ENCODE measurements around the gene TMEM126A. TPM values are rescaled to one million over a fixed set of nuclear protein-coding genes. Genes with fewer than 3 reads are reported as not detected.

The TMEM126A gene
- total RNA-seq (2022) (35.5 and 37.7 TPM in 2 replicates), Bru-seq, nascent RNA (percentile 84 among the genes with signal in this experiment), BruChase-seq, experiment 1, labeled RNA remaining after a 2-hour chase (percentile 79 among the genes with signal in this experiment), BruChase-seq, experiment 2, labeled RNA remaining after a 6-hour chase (percentile 85 among the genes with signal in this experiment)
- long read RNA-seq, transcript TMEM126A-201 (5 exons, 739 nt) = major isoform, 14 of 15 reads
- long read RNA-seq, partial matches to known transcripts = 0 of 15 reads
- long read RNA-seq, other reads (novel, unspliced or antisense) = 0 of 15 reads

DNA sequence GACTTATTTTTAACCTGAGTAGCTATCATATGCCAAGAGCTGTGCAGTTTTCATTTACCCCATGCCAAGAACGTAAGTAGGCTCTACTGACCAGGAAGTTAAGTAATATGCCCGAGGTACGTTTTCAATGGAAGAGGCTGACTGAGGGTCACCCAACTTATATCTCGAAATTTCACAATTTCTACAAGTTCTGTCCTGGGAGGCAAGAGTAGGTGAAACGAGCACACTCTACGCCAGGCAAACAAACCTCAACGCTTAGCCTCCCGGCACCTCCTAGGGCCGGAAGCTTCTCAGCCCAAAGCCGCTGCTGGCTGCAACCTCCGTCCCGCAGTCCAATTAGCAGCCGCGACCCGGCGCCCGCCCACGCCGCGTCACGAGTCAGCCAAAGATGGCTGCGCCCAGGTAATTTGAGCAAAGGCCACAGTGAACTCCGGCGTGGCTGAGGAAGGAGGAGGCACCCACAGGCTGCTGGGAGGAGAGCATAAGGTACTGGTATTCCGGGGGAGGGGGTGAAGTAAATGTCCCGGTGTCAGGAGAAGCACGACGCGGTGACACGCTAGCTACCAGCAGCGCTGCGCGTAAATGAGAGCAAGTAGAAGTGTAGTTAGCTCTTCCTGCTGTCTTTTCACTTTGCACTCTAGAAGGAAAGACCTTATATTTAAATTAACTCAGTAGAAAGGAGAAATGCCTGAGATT, at the start of gene TMEM126A:
Gene TMEM126A, plus strand, starts transcription at position 364 of the 696 bp plus-strand sequence. CDS start 2,289 bp downstream, outside the sequence.
- TF ChIP-seq CTCF (IDR thresholded peaks at IDR 0.05; ENCODE audit: insufficient read depth in 1 of 2, low read depth in 1 of 2, low read length in 1 of 2, severe bottlenecking in 1 of 2, unreplicated experiment in 1 of 2) = no peak
- no TSS peak for BruUV-seq (replicated peaks)
- peak within 1 kb of the TSS; percentile 81 for H3K4me3 Mint-ChIP-seq (ENCODE audit: unreplicated experiment)
- H3K36me3 ChIP-seq (ENCODE audit: control insufficient read depth, insufficient read depth, low read length) = peaks cover 2% of the 10 kb centered on the region; the same call in 1 of the 2 replicates
- H3K27ac Mint-ChIP-seq (ENCODE audit: unreplicated experiment) = peak within 1 kb of the TSS; percentile 87
- peaks cover 25% of the 10 kb centered on the region for H3K36me3 Mint-ChIP-seq (ENCODE audit: insufficient read depth, unreplicated experiment)
- no peaks in the 10 kb centered on the region for H3K9me3 Mint-ChIP-seq (ENCODE audit: unreplicated experiment)
- H3K27me3 Mint-ChIP-seq (ENCODE audit: insufficient read depth, unreplicated experiment) = no peaks in the 10 kb centered on the region
- H3K9me3 ChIP-seq = no peaks in the 10 kb centered on the region
- ChIA-PET POLR2A (interaction anchor here (0.6 to 3.2 kb wide), 12 partner anchors 10 to 923 kb away, joined by 3 to 38 read pairs (median 7); partner anchors contain the start of genes CCDC89, CREBZF, DLG2 and TMEM126B), CTCF (interaction anchor here (0.7 to 1.8 kb wide), 6 partner anchors 13 to 546 kb away, joined by 3 to 11 read pairs (median 3); partner anchors contain the start of genes CREBZF and TMEM126B)
- peaks cover 22% of the 10 kb centered on the region for H3K4me1 ChIP-seq
- intact Hi-C loops (cut with micrococcal nuclease; ENCODE audit: unreplicated experiment) = loop anchor here (1.0 kb wide), 4 partner anchors 9 to 52 kb away; partner anchors contain the start of gene TMEM126B
- no peaks in the 10 kb centered on the region for H3K27me3 ChIP-seq (replicated peaks; ENCODE audit: control insufficient read depth, insufficient read depth, low read length)
- DNase-seq = peak; percentile 99
- H3K4me1 Mint-ChIP-seq (ENCODE audit: low read depth, unreplicated experiment) = peaks cover 36% of the 10 kb centered on the region
- H3K4me3 ChIP-seq (ENCODE audit: low read depth, low read length) = peak within 1 kb of the TSS; percentile 49

- no peaks in the 10 kb centered on the region for H3K36me3 Mint-ChIP-seq (ENCODE audit: insufficient read depth, unreplicated experiment)
- no peak overlapping the region for H3K27ac Mint-ChIP-seq (ENCODE audit: unreplicated experiment)
- H3K4me1 Mint-ChIP-seq (ENCODE audit: low read depth, unreplicated experiment) = peaks cover 6% of the 10 kb centered on the region
- BruUV-seq (replicated peaks) = no TSS peak
- POLR2A ChIA-PET = no interaction called here
- Histone ChIP-seq H3K4me1 (no peaks in the 10 kb centered on the region), H3K9me3 (no peaks in the 10 kb centered on the region), H3K27me3 (replicated peaks; ENCODE audit: control insufficient read depth, insufficient read depth, low read length) (peaks cover 2% of the 10 kb centered on the region; the same call in 1 of the 2 replicates), H3K4me3 (ENCODE audit: low read depth, low read length) (no peak overlapping the region), H3K36me3 (ENCODE audit: control insufficient read depth, insufficient read depth, low read length) (no peaks in the 10 kb centered on the region)
- H3K4me3 Mint-ChIP-seq (ENCODE audit: unreplicated experiment) = no peak overlapping the region
- TF ChIP-seq CTCF (IDR thresholded peaks at IDR 0.05; ENCODE audit: insufficient read depth in 1 of 2, low read depth in 1 of 2, low read length in 1 of 2, severe bottlenecking in 1 of 2, unreplicated experiment in 1 of 2) = no peak
- no peaks in the 10 kb centered on the region for H3K27me3 Mint-ChIP-seq (ENCODE audit: insufficient read depth, unreplicated experiment)
- CTCF ChIA-PET = no interaction called here
- no peak for DNase-seq
- intact Hi-C loops (cut with micrococcal nuclease; ENCODE audit: unreplicated experiment) = loop anchor here (5.0 to 10.0 kb wide), 3 partner anchors 213 to 818 kb away; partner anchors contain the start of gene SYTL2
- H3K9me3 Mint-ChIP-seq (ENCODE audit: unreplicated experiment) = no peaks in the 10 kb centered on the region
Observed at GRCh38 chr11:85599083-85599482, 48.7 kb upstream of the TMEM126A start.

DNA sequence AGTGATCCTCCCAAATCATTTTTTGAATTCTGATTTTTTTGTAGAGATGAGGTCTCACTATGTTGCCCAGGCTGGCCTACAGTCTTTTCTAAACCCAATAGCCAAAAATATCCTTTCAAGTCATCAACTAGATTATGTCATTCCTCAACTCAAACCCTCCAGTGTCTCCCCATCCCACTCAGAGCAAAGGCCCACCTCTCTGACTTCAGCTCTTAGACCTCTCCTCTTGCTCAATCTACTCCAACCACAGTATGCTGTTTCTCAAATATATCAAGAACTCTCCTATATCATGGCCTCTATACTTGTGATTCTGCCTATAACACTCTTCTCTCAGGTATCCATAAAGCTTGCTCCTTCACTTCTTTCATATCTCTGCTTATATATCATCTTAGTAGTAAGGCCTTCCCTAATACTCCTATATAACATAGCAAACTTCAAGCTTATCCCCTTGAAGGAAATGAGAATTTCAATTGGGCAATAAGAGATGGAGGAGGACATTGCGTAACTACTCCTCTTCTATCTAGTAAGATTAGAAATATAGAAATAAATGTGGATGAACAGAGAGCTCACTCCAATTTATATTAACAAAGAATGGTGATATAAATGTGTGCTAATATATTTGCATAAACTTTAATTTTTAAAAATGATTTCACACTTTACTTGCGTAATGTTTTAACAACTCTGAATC, 45.1 kb upstream of the TMEM126A start:
- TF ChIP-seq CTCF (IDR thresholded peaks at IDR 0.05; ENCODE audit: insufficient read depth in 1 of 2, low read depth in 1 of 2, low read length in 1 of 2, severe bottlenecking in 1 of 2, unreplicated experiment in 1 of 2) = no peak
- no peak for DNase-seq
- Mint-ChIP-seq H3K36me3 (ENCODE audit: insufficient read depth, unreplicated experiment) (peaks cover 4% of the 10 kb centered on the region), H3K27me3 (ENCODE audit: insufficient read depth, unreplicated experiment) (no peaks in the 10 kb centered on the region), H3K4me3 (ENCODE audit: unreplicated experiment) (no peak overlapping the region), H3K27ac (ENCODE audit: unreplicated experiment) (no peak overlapping the region), H3K4me1 (ENCODE audit: low read depth, unreplicated experiment) (peaks cover 6% of the 10 kb centered on the region), H3K9me3 (ENCODE audit: unreplicated experiment) (no peaks in the 10 kb centered on the region)
- intact Hi-C loops (cut with micrococcal nuclease; ENCODE audit: unreplicated experiment) = no loop called here
- no peak overlapping the region for H3K4me3 ChIP-seq (ENCODE audit: low read depth, low read length)
- H3K9me3 ChIP-seq = peaks cover 3% of the 10 kb centered on the region; the same call in 1 of the 2 replicates
- no peaks in the 10 kb centered on the region for H3K4me1 ChIP-seq
- ChIA-PET POLR2A (no interaction called here), CTCF (interaction anchor here (0.7 kb wide), 1 partner anchor 502 kb away, joined by 3 read pairs; no protein-coding TSS in a partner anchor)
- no TSS peak for BruUV-seq (replicated peaks)
- peaks cover 2% of the 10 kb centered on the region; the same call in 1 of the 2 replicates for H3K27me3 ChIP-seq (replicated peaks; ENCODE audit: control insufficient read depth, insufficient read depth, low read length)
- H3K36me3 ChIP-seq (ENCODE audit: control insufficient read depth, insufficient read depth, low read length) = no peaks in the 10 kb centered on the region
